ENCODE data around the gene PLCD1.
"Not testable (repeated sequence)": the region's sequence is repeated elsewhere in the genome, so short reads cannot be mapped to it uniquely, and the experiment has no call there.

PLCD1 gene

DNA sequence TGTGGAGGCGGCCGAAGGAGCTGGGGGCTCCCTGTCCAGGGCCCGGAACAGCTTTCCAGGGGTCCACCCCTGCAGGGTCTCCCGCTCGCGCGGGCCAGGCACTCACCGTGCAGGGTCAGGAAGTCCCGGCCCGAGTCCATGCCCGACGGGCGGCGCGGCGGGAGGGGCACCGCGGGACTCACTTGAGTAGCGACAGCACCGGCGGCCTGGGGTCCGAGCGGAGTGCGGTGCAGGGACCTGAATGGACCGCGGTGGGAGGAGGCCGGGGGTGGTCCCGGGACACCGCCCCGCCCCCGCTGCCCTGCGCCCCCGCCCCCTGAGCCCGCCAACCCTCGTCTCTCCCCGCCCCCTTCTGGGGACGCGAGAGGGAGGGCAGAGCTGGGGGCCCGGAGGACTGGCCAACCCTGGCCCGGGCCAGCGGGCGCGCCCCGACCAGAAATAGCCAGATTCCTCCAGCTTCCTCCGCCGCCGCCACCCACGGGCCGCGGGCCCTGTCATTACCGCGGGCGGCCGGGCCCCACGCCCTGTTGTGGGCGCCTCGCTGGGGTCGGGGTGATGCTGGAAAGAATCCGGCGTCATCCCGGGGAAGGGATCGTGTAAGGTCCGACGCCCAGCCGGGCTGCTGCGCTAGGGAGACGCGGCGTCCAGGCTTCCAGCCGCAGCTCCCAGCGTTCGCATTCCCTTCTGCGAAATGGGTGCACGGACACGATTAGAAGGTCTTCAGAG is at the start of gene PLCD1:
PLCD1 (minus strand) TSS at position 243 of the 726 bp plus-strand sequence; CDS start at position 140, 103 bp downstream.
- peak; percentile 27 for DNase-seq

GRCh38 chr3:38077073-38077472 is 47.6 kb upstream of the PLCD1 start:
- DNase-seq = not testable (repeated sequence)

DNA sequence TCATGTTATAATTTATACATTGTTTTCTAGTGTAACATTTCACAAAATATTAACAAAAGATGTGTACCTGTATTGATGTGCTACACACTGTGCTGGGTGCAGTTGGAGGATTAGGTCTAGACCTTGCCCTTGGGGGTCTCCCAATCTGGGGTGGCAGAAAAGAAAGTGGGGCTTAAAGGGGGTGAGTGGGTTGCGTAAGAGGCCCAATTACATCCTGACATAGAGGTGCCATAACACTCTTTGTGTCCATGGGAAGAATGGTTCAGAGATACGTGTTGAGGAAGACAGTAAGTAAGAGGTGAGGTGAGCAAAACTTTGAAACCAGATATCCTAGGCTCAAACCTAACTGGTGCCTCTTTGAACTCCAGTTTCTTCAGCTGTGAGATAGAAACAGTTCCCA is 40.6 kb upstream of the PLCD1 start:
- DNase-seq = no peak

DNA sequence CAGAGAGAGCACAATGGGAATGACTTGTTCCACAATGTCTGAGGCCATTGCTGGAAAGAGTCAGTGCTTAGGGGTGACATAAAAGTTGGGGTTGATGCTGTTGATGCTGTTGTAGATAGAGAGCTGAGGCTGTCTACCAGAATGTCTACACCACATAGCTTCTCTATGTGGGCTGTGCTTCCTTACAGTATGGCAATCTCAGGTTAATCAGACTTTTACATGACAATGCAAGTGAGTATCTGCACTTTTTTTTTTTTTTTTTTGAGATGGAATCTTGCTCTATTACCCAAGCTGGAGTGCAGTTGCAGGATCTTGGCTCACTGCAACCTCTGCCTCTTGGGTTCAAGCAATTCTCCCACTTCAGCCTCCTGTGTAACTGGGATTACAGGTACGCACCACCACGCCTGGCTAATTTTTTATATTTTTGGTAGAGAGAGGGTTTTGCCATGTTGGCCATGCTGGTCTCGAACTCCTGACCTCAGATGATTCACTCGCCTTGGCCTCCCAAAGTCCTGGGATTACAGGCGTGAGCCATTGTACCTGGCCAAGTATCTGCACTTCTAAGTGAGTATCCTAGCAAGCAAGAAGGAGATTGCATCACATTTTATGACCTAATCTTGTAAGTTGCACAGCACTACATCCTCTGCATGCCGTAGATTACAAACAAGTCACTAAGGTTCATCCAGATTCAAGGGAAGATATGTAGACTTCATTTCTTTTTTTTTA is 38.2 kb upstream of the PLCD1 start:
- DNase-seq = no peak

DNA sequence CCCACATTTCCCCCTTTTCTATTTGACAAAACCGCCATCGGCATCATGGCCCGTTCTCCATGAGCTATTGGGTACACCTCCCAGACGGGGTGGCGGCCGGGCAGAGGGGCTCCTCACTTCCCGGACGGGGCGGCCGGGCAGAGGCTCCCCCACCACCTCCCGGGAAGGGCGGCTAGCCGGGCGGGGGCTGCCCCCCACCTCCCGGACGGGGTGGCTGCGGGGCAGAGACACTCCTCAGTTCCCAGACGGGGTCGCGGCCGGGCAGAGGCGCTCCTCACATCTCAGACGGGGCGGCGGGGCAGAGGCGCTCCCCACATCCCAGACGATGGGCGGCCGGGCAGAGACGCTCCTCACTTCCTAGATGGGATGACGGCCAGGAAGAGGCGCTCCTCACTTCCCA is 35.0 kb upstream of the PLCD1 start:
- DNase-seq = not testable (repeated sequence)

DNA sequence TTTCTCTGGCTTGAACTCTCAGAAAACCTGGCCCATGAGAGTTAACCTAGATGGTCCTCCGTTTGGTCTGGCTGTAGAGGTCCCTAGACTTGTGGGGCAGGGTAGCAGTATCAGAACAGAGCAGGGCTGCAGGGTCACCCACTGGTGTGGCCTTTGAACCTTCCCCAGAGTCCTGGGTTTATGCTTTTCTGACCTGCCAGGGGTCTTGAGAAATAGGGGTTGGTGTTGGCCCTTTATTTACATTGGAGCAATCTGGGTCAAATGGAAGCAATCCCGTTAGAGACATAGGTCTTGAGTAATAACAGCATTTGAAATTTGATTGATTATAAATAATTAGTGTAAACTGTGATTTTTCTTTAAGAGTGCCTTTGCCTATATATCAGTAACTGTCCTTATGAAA is 33.4 kb upstream of the PLCD1 start:
- DNase-seq = no peak

DNA sequence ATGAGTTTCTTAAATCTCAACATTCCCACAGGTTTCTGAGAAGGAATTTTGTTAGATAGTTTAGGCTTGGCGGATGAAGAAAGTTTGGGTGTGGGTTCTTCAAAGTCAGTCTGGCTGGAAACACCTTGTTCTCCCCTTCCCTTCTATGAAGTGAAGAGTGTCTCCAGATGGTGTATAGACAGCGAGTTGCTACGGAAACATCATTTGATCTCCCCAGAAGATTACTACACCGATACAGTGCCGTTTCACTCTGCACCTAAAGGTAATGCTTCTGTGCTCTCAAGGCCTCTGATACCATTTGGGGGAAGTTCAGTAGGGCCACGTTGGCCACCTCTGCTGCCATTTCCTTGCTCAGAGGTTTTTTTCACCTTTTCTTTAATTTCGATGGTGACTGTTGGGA is 30.1 kb upstream of the PLCD1 start:
- DNase-seq = no peak

DNA sequence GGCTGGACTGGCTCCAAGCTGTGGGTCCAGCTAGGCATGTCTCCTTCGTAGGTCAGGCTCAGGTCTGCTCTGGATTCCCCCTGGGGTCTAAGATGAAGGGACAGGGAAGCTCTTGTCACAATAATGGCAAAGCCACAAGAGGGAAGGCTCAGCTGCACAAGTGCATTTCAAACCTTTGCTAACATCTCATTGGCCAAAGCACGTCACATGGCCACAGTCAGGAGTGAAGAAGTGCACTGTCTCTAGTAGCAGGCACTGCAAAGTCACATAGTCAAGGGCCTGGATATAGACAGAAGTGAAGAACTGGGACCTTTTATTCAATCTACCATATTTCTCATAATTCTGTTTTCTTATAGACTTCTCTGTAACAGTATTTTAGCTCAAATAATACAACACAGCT is 29.7 kb upstream of the PLCD1 start:
- no peak for DNase-seq

DNA sequence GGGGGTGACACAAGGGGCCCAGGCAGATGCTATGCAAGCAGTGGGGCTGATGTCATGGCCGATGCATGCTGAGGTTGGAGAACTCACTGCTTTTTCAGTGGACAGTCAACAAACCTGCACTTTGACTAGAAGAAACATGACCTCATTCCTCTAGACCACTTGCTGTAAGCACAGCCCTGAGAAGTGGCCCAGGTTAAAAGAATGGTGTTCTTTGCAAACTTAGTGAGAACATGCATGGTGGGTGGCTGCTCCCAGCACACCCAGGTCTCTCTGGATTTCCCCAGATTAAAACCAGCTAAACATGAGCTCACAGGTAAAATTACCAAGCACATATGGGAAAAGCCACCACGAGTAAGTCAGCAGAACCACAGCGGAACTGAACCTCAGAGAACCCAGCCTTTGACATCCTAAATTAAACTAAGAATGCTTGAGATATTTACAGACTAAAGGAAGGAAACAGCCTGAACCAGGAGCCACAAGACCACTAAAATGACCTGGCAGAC is 25.1 kb upstream of the PLCD1 start:
- no peak for DNase-seq

DNA sequence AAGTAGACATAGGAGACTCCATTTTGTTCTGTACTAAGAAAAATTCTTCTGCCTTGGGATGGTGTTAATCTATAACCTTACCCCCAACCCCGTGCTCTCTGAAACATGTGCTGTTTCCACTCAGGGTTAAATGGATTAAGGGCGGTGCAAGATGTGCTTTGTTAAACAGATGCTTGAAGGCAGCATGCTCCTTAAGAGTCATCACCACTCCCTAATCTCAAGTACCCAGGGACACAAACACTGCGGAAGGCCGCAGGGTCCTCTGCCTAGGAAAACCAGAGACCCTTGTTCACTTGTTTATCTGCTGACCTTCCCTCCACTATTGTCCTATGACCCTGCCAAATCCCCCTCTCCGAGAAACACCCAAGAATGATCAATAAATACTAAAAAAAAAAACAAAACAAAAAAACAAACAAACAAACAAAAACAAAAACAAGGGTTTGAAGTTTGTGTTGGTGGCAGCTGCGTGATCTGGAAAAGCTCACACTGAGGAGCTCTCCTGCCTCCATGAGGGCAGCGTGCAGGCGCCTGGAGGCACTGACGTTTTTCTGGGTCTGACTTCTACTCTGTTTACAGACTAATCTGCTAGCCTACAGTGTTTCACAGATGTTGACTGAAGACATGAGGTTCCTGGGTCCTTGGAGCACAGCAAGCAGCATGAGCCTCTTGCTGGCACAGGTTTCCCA is 24.5 kb upstream of the PLCD1 start:
- not testable (repeated sequence) for DNase-seq

DNA sequence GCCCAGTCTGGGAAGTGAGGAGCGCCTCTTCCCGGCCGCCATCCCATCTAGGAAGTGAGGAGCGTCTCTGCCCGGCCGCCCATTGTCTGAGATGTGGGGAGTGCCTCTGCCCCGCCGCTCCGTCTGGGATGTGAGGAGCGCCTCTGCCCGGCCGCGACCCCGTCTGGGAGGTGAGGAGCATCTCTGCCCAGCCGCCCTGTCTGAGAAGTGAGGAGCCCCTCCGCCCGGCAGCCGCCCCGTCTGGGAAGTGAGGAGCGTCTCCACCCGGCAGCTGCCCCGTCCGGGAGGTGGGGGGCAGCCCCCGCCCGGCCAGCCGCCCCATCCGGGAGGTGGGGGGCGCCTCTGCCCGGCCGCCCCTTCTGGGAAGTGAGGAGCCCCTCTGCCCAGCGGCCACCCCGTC is 23.8 kb upstream of the PLCD1 start:
- not testable (repeated sequence) for DNase-seq

DNA sequence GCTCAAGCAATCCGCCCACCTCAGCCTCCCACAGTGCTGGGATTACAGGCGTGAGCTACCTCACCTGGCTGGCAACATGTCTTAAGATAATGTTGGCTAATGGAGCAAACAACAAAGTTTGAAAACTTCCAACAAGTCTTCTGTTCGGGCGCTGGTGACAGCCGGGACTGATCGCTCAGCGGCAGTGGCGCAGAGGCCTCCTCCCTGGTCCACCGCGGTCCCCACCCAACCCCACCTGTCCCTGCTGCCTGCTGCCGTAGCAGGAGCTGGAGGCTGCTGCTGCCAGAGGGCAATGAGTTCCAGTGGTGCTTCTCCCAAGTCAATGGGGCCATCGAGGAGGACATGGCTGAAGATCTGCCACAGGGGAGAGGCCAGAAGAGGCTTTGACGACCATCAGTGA is 21.7 kb upstream of the PLCD1 start:
- no peak for DNase-seq

DNA sequence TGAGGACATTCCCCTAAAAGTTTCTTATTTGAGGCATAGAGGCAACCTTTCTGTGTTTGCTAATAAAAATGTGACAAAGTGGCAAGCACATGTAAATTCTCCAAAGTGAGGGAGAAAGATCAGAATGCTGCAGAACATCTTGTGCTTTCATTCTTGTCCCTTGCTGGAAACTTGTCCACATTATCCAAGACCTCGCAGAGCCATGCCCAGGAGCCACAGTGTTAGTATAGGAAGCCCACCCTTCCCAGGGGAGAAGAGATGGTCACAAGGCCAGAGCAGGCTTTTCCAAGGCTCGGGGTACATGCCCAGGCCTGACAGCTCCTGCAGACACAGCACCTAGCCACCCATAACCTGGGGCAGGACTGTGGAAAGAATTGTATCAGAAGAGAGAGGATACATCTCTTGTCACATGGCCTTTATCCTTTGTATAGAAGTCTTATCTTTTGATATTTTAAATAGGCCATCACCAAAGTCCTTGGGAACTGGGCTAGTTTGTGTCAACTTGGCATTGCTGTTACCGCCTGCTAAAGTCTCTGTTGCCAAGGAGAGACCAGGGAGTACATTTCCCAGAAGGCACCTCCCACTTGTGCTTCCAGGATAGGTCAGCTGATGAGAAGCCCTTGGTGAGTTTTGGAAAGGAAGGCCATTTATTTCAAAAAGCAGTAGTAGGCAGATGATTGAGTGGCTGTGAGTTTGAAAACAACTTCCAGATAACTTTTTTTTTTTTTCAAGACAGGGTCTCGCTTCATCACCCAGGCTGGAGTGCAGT is 20.1 kb upstream of the PLCD1 start:
- no peak for DNase-seq

DNA sequence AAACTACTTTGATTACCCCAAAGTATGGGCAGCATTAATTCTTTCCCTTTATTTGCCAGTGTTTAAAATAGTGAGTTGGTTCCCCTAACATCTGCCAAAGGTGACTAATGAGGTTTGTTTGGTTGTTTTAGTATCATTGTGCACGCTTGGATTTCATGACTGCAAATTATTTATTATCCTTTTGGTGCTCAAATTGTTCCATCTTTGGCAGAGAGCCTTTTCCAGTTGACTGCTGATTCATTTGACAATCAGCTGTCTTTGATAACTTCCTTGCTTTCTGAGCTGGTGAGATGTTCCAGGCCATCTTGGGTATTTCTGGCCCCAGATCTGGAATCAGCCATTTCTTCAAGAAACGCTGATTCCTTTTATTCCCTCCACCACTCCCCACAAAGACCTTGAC is 18.5 kb upstream of the PLCD1 start:
- no peak for DNase-seq

DNA sequence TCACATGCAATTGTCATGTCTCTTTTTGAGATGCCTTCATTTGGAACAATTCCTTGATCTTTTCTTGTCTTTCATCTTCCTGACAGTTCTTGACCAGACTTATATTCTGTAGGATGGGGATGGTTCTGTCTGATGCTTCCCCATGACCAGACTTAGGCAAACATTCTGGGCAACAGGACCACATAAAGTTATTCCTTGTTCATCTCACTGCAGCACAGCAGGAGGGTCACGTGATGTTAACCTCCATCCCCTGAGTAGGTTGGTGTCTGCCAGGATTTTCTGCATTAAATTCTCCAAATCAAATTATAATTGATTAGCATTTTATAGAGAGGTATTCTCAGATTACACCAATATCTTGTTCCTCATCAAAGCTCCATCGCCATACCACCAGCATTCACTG is 17.4 kb upstream of the PLCD1 start:
- no peak for DNase-seq

- DNase-seq = no peak
Measured at GRCh38 chr3:38046027-38046426, 16.6 kb upstream of the PLCD1 start.

GRCh38 chr3:38043486-38043885 is 14.0 kb upstream of the PLCD1 start:
- DNase-seq = no peak

- no peak for DNase-seq
Measured at GRCh38 chr3:38040401-38040800, 11.0 kb upstream of the PLCD1 start.

DNA sequence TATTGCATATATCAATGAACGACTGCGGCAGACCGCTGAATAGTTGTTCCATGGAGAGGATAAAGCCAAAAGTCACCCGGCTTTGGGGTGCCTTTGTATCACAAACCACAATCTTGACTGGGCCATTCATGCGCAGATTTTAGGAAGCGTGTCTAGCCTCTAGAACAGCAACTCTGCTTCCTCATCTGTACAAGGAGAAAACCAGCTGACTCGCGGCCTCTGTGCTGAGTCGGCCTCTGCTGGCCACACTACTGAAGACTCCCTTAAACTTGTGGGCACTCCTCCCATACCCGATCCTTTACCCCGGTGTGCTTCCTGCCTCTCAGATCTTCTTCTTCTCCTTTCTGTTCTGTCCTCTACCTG is 10.4 kb upstream of the PLCD1 start:
- DNase-seq = no peak

DNA sequence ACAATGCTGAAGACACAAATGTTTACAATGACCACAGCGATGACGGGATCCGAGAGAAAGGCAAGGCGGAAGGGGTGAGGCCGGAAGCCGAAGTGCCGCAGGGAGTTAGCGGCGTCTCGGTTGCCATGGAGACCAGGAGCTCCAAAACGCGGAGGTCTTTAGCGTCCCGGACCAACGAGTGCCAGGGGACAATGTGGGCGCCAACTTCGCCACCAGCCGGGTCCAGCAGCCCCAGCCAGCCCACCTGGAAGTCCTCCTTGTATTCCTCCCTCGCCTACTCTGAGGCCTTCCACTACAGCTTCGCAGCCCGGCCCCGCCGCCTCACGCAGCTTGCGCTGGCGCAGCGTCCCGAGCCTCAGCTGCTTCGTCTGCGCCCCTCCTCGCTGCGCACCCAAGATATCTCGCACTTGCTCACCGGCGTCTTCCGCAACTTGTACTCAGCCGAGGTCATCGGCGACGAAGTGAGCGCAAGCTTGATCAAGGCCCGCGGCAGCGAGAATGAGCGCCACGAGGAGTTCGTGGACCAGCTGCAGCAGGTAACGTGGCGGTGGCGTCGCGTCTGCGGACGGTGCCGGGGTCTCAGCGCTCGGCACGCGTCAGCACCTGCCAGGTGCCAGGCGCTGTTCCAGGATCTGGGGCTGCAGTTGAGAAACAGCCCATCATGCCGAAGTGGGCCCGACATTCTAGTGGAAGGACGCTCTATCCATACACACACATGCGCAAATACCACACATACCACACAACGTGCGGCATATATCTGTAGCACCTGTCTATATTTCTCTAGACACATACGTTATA is 9.9 kb upstream of the PLCD1 start, which contains the start of gene DLEC1:
DLEC1 (plus strand) TSS at position 108 of the 798 bp plus-strand sequence; CDS start at position 126, 18 bp downstream.
- no peak for DNase-seq

GRCh38 chr3:38038447-38038911 is 9.0 kb upstream of the PLCD1 start:
- no peak for DNase-seq

- no peak for DNase-seq
Measured at GRCh38 chr3:38036906-38037305, 7.5 kb upstream of the PLCD1 start.
